Mammary epithelial cell (primary cell): Measurements from ENCODE around the gene ZSCAN1.

ENCODE experiments used
- EZH2 ChIP-seq: IDR thresholded peaks from 2 replicates; pipeline ENCODE4 v1.6.1; 2012; ENCODE audit warnings: low read length, inconsistent platforms, borderline replicate concordance
- TF ChIP-seq, protein P1 (sequence below), 2 donors: IDR thresholded peaks in 1 of 2; conservative IDR thresholded peaks in 1 of 2; 2 replicates each; pipeline ENCODE4 v1.5.1; 2011 to 2012; ENCODE audit warnings: inconsistent platforms in 2 of 2, low read length in 2 of 2, mild to moderate bottlenecking in 2 of 2, control low read depth in 1 of 2, low read depth in 1 of 2; ENCODE audit not compliant: insufficient read depth in 1 of 2; ENCODE audit errors: extremely low read depth in 1 of 2

GRCh38 chr19:58009666-58010301 lies 24.0 kb upstream of the ZSCAN1 start:
- TF ChIP-seq, protein P1, sequence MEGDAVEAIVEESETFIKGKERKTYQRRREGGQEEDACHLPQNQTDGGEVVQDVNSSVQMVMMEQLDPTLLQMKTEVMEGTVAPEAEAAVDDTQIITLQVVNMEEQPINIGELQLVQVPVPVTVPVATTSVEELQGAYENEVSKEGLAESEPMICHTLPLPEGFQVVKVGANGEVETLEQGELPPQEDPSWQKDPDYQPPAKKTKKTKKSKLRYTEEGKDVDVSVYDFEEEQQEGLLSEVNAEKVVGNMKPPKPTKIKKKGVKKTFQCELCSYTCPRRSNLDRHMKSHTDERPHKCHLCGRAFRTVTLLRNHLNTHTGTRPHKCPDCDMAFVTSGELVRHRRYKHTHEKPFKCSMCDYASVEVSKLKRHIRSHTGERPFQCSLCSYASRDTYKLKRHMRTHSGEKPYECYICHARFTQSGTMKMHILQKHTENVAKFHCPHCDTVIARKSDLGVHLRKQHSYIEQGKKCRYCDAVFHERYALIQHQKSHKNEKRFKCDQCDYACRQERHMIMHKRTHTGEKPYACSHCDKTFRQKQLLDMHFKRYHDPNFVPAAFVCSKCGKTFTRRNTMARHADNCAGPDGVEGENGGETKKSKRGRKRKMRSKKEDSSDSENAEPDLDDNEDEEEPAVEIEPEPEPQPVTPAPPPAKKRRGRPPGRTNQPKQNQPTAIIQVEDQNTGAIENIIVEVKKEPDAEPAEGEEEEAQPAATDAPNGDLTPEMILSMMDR (conservative IDR thresholded peaks at IDR 0.05 in 1 of 2, IDR thresholded peaks at IDR 0.05 in 1 of 2; ENCODE audit: extremely low read depth in 1 of 2, insufficient read depth in 1 of 2, low read depth in 1 of 2, low read length in 2 of 2), result no peak
- TF ChIP-seq EZH2, result no peak
